K562 (cell line): Measurements from ENCODE around the gene DIAPH1. TPM values are rescaled to one million over a fixed set of nuclear protein-coding genes. Genes with fewer than 3 reads are reported as not detected.

Source experiments
- ATF4 ChIP-seq: fragments of 450-650 bp; formaldehyde crosslinking; IDR thresholded peaks from 2 replicates; pipeline ENCODE4 v1.4.0; 2022; ENCODE audit warnings: mild to moderate bottlenecking, moderate library complexity
- REST ChIP-seq, 2 experiments: fragments of 450-650 bp; formaldehyde crosslinking in 1 of 2; IDR thresholded peaks; 2 replicates each; pipeline versions ENCODE4 v1.4.0 to v1.6.1; 2014 to 2020; ENCODE audit warnings: mild to moderate bottlenecking in 2 of 2, borderline replicate concordance in 1 of 2, low read depth in 1 of 2
- ZBTB5 ChIP-seq: fragments of 450-650 bp; IDR thresholded peaks from 2 replicates; pipeline ENCODE4 v1.6.1; 2017; ENCODE audit warnings: antibody characterized with exemption
- ZEB2 ChIP-seq: fragments of 450-650 bp; IDR thresholded peaks from 2 replicates; pipeline ENCODE4 v1.6.1; 2016
- ZNF518B ChIP-seq: fragments of 250-450 bp; sonication (Bioruptor Pico); IDR thresholded peaks from 2 replicates; pipeline ENCODE4 v1.5.0; 2021; ENCODE audit warnings: mild to moderate bottlenecking, moderate library complexity
- polyA plus RNA-seq, 8 experiments: library from polyadenylated mRNA; depleted of rRNA in 4 of 8; stranded (reverse) in 5 of 8; unstranded in 3 of 8; fragments of >200 nt; fragmentation: Nextera tagmentation in 2 of 8; fragmentation: Illumina TruSeq in 1 of 8; extraction: Ambion mirVana in 2 of 8; extraction: Trizol in 1 of 8; gene quantifications; 2 replicates each; pipeline versions ENCODE4 v1.2.1 to v1.2.3, GENCODE V29; 2011 to 2014; ENCODE audit warnings: inconsistent platforms in 1 of 8, missing spikeins in 1 of 8
- total RNA-seq, 7 experiments: library from RNA; depleted of rRNA in 6 of 7; stranded (reverse); fragments of >200 nt in 6 of 7; fragmentation: Illumina TruSeq in 2 of 7; extraction: Trizol in 2 of 7; gene quantifications; 2 replicates each; pipeline versions ENCODE4 v1.2.1 to v1.2.3, GENCODE V29; 2011 to 2021; ENCODE audit warnings: low replicate concordance in 1 of 7

Gene DIAPH1
- total and polyA plus RNA-seq, 9 of the 15 experiments (the other 6 are each of a cell fraction or from before 2014, with no cell fraction given): 60.8 to 328 (median 97.8) TPM

- TF ChIP-seq REST (IDR thresholded peaks at IDR 0.05; ENCODE audit: borderline replicate concordance) (no peak), REST (CRISPR knock-in tag; IDR thresholded peaks at IDR 0.05; ENCODE audit: low read depth) (no peak), ZEB2 (no peak), ATF4 (CRISPR knock-in tag) (no peak), ZNF518B (CRISPR knock-in tag) (no peak), ZBTB5 (no peak)
Observed at GRCh38 chr5:141476132-141476911, 142.5 kb downstream of the DIAPH1 start (continued).
